Esophagus squamous epithelium (tissue), 4 donors: ENCODE measurements around the gene GADD45GIP1.

Source experiments
- CTCF ChIP-seq, 6 experiments: fragments of 450-650 bp in 4 of 6; fragments of 200-600 bp in 2 of 6; sonication (generic) in 2 of 6; IDR thresholded peaks; one replicate each; pipeline ENCODE4 v1.5.1; 2016 to 2019; ENCODE audit warnings: antibody characterized with exemption in 6 of 6, mild to moderate bottlenecking in 4 of 6, moderate library complexity in 4 of 6
- POLR2A ChIP-seq, 4 donors: fragments of 450-650 bp; IDR thresholded peaks; one replicate each; pipeline ENCODE4 v1.6.1; 2017; ENCODE audit warnings: antibody characterized with exemption in 4 of 4, mild to moderate bottlenecking in 4 of 4, moderate library complexity in 3 of 4

- TF ChIP-seq CTCF (IDR thresholded peaks at IDR 0.05), result no peak
- TF ChIP-seq POLR2A (IDR thresholded peaks at IDR 0.05), result no peak
These were observed 36.0 kb downstream of the GADD45GIP1 start for GRCh38 chr19:12921047-12921446.
